Type B pancreatic cell (in vitro differentiated cells): ENCODE measurements around the gene SLCO1A2. TPM values are rescaled to one million over a fixed set of nuclear protein-coding genes. Genes with fewer than 3 reads are reported as not detected.

ENCODE experiments used
- DNase-seq: peaks from one replicate; pipeline ENCODE4 v3.0.0; 2021; ENCODE audit warnings: mixed read lengths; ENCODE audit not compliant: unreplicated experiment; ENCODE audit errors: extremely low spot score
- H3K27ac Mint-ChIP-seq: 2 replicates; pipeline ENCODE4 v1.8.0; 2021; ENCODE audit warnings: mild to moderate bottlenecking, mixed read lengths
- H3K27me3 Mint-ChIP-seq: 2 replicates; pipeline ENCODE4 v1.8.0; 2021; ENCODE audit warnings: mixed read lengths
- H3K36me3 Mint-ChIP-seq: 2 replicates; pipeline ENCODE4 v1.8.0; 2021; ENCODE audit warnings: mixed read lengths
- H3K4me1 Mint-ChIP-seq: one replicate; pipeline ENCODE4 v1.8.0; 2021; ENCODE audit warnings: mixed read lengths; ENCODE audit not compliant: unreplicated experiment
- H3K4me3 Mint-ChIP-seq: 2 replicates; pipeline ENCODE4 v1.8.0; 2021; ENCODE audit warnings: mild to moderate bottlenecking, mixed read lengths
- H3K9me3 Mint-ChIP-seq: 2 replicates; pipeline ENCODE4 v1.8.0; 2021; ENCODE audit warnings: mixed read lengths
- CTCF ChIP-seq: fragments of 200-600 bp; sonication (generic); conservative IDR thresholded peaks from 2 replicates; pipeline ENCODE4 v1.5.0; 2021; ENCODE audit warnings: antibody characterized with exemption, mild to moderate bottlenecking
- total RNA-seq: library from RNA; stranded (reverse); gene quantifications from 2 replicates; pipeline ENCODE4 v1.2.1, GENCODE V29; 2021; ENCODE audit warnings: low replicate concordance

Gene SLCO1A2
- total RNA-seq, 1 donor from 2014 or later: 0.82 TPM

- Mint-ChIP-seq H3K36me3 (peaks cover 5% of the 10 kb centered on the region), H3K9me3 (peaks cover 17% of the 10 kb centered on the region), H3K27me3 (no peaks in the 10 kb centered on the region), H3K27ac (no peak overlapping the region), H3K4me1 (no peaks in the 10 kb centered on the region), H3K4me3 (no peak overlapping the region)
- no peak for DNase-seq
- no peak for TF ChIP-seq CTCF
These were observed 6.1 kb downstream of the SLCO1A2 start for GRCh38 chr12:21328578-21328977.

- Mint-ChIP-seq H3K36me3 (no peaks in the 10 kb centered on the region), H3K27ac (no peak overlapping the region), H3K4me1 (no peaks in the 10 kb centered on the region), H3K9me3 (peaks cover 10% of the 10 kb centered on the region), H3K4me3 (no peak overlapping the region), H3K27me3 (no peaks in the 10 kb centered on the region)
- DNase-seq: no peak
- TF ChIP-seq CTCF: no peak
These were observed 10.2 kb downstream of the SLCO1A2 start for GRCh38 chr12:21324551-21324950.

- no peaks in the 10 kb centered on the region for H3K27me3 Mint-ChIP-seq
- no peak for DNase-seq
- H3K27ac Mint-ChIP-seq: no peak overlapping the region
- no peak for TF ChIP-seq CTCF
- no peaks in the 10 kb centered on the region for H3K36me3 Mint-ChIP-seq
- no peaks in the 10 kb centered on the region for H3K4me1 Mint-ChIP-seq
- H3K9me3 Mint-ChIP-seq: peaks cover 10% of the 10 kb centered on the region
- H3K4me3 Mint-ChIP-seq: no peak overlapping the region
These were observed 11.0 kb downstream of the SLCO1A2 start for GRCh38 chr12:21323736-21324135.

- Mint-ChIP-seq H3K27me3 (peaks cover 7% of the 10 kb centered on the region), H3K9me3 (no peaks in the 10 kb centered on the region), H3K27ac (no peak overlapping the region), H3K4me1 (no peaks in the 10 kb centered on the region), H3K36me3 (no peaks in the 10 kb centered on the region), H3K4me3 (no peak overlapping the region)
- TF ChIP-seq CTCF: no peak
- no peak for DNase-seq
These were observed 25.9 kb downstream of the SLCO1A2 start for GRCh38 chr12:21308785-21309184.

GRCh38 chr12:21305661-21306060 is 29.1 kb downstream of the SLCO1A2 start:
- H3K4me3 Mint-ChIP-seq: no peak overlapping the region

More at GRCh38 chr12:21305661-21306060, 29.1 kb downstream of the SLCO1A2 start:
- Mint-ChIP-seq H3K36me3 (no peaks in the 10 kb centered on the region), H3K9me3 (no peaks in the 10 kb centered on the region), H3K27ac (no peak overlapping the region), H3K4me1 (no peaks in the 10 kb centered on the region), H3K27me3 (peaks cover 12% of the 10 kb centered on the region)
- TF ChIP-seq CTCF: no peak
- no peak for DNase-seq
